Upper lobe of left lung (tissue), 4 donors: ENCODE data around the gene RNF44.

Experiments used
- CTCF ChIP-seq, 6 experiments: fragments of 450-650 bp in 4 of 6; fragments of 200-600 bp in 2 of 6; sonication (generic) in 2 of 6; IDR thresholded peaks; one replicate each; pipeline ENCODE4 v1.5.1; 2016 to 2019; ENCODE audit warnings: antibody characterized with exemption in 6 of 6
- EP300 ChIP-seq, 4 donors: sonication (generic); formaldehyde crosslinking; IDR thresholded peaks; one replicate each; pipeline ENCODE4 v1.5.1; 2017; ENCODE audit warnings: antibody characterized with exemption in 4 of 4, control low read depth in 2 of 4
- POLR2A ChIP-seq, 4 donors: fragments of 450-650 bp; IDR thresholded peaks; one replicate each; pipeline ENCODE4 v1.5.1; 2016 to 2017; ENCODE audit warnings: antibody characterized with exemption in 4 of 4, mild to moderate bottlenecking in 2 of 4
- POLR2AphosphoS5 ChIP-seq, 2 donors: sonication (generic); formaldehyde crosslinking; IDR thresholded peaks; one replicate each; pipeline ENCODE4 v1.5.1; 2017; ENCODE audit warnings: antibody characterized with exemption in 2 of 2

GRCh38 chr5:176499273-176499672 lies 37.9 kb downstream of the RNF44 start:
- no peak for TF ChIP-seq POLR2A (IDR thresholded peaks at IDR 0.05)
- TF ChIP-seq CTCF (IDR thresholded peaks at IDR 0.05) = no peak
- TF ChIP-seq EP300 (IDR thresholded peaks at IDR 0.05) = no peak
- TF ChIP-seq POLR2AphosphoS5 (IDR thresholded peaks at IDR 0.05) = no peak
